ENCODE data around the gene PAK4. TPM values are rescaled to one million over a fixed set of nuclear protein-coding genes. Genes with fewer than 3 reads are reported as not detected.

PAK4 gene
- total and polyA plus RNA-seq, 2 of the 8 experiments (the other 6 are each of a cell fraction or from before 2014, with no cell fraction given), result 50.7 to 64.4 TPM

GRCh38 chr19:39112338-39112890 is 13.2 kb upstream of the PAK4 start:
- Histone ChIP-seq H3K27ac (ENCODE audit: low read depth, low read length) (no peak overlapping the region), H3K23ac (ENCODE audit: insufficient read length) (no peak overlapping the region), H3K36me3 (ENCODE audit: control insufficient read depth in 2 of 4, insufficient read depth in 4 of 4, low read length in 3 of 4) (no peaks in the 10 kb centered on the region), H4K20me1 (replicated peaks in 1 of 2; ENCODE audit: control insufficient read depth in 1 of 2, insufficient read depth in 2 of 2, low read length in 2 of 2) (no peaks in the 10 kb centered on the region), H4K91ac (replicated peaks; ENCODE audit: insufficient read length, low read length) (peak overlapping the region; percentile 46), H3K9ac (replicated peaks in 1 of 4; ENCODE audit: extremely low read depth in 1 of 4, low read depth in 3 of 4, low read length in 3 of 4) (no peak overlapping the region), H3K4me1 (replicated peaks in 1 of 4; ENCODE audit: control insufficient read depth in 3 of 4, insufficient read depth in 4 of 4, low read length in 3 of 4) (peaks cover 0 to 5% (median 0%) of the 10 kb centered on the region in 4 experiments; a peak in 3 of 7 replicates), H2BK120ac (replicated peaks; ENCODE audit: low read depth, low read length) (no peak overlapping the region), H2AFZ (ENCODE audit: low read length) (no peak overlapping the region; the same call in 1 of the 2 replicates), H3K23me2 (ENCODE audit: low read depth, low read length) (no peaks in the 10 kb centered on the region), H2BK20ac (ENCODE audit: low read length) (no peak overlapping the region), H2BK12ac (ENCODE audit: low read depth, low read length) (no peak overlapping the region), H4K8ac (ENCODE audit: extremely low read depth, insufficient read depth, low read length) (0 out of 2 replicates have a peak overlapping the region, but pooled peaks have one; percentile 21), H2BK15ac (ENCODE audit: low read length) (peak overlapping the region; percentile 40; the same call in 1 of the 2 replicates), H3K18ac (ENCODE audit: extremely low read depth, low read length) (no peak overlapping the region), H3K14ac (ENCODE audit: insufficient read length) (no peak overlapping the region), H2BK5ac (ENCODE audit: low read depth, low read length) (no peak overlapping the region), H3K4me3 (ENCODE audit: extremely low read depth in 1 of 4, insufficient read depth in 2 of 4, low read depth in 3 of 4, low read length in 4 of 4) (no peak overlapping the region), H3K27me3 (replicated peaks in 1 of 4; ENCODE audit: control insufficient read depth in 3 of 4, extremely low read depth in 1 of 4, insufficient read depth in 3 of 4, low read length in 3 of 4) (no peaks in the 10 kb centered on the region; a peak in 1 of 7 replicates), H3K79me2 (ENCODE audit: control insufficient read depth in 1 of 2, insufficient read depth in 2 of 2, low read length in 2 of 2) (no peaks in the 10 kb centered on the region), H3K4ac (replicated peaks; ENCODE audit: insufficient read length, low read depth, low read length) (no peak overlapping the region), H3K56ac (replicated peaks; ENCODE audit: insufficient read length, low read depth, low read length) (no peak overlapping the region), H3K79me1 (ENCODE audit: low read depth, low read length) (no peaks in the 10 kb centered on the region), H4K5ac (ENCODE audit: insufficient read length, low read depth, low read length) (no peak overlapping the region), H2AK5ac (ENCODE audit: low read depth, low read length) (no peak overlapping the region), H3K4me2 (ENCODE audit: insufficient read depth in 1 of 2, low read depth in 2 of 2, low read length in 2 of 2) (no peak overlapping the region), H3K9me3 (ENCODE audit: insufficient read depth in 2 of 2, low read depth in 1 of 2, low read length in 1 of 2) (no peaks in the 10 kb centered on the region)
- ChIA-PET CTCF (ENCODE audit: partially characterized antibody) (interaction anchor here (1.0 to 5.8 kb wide), 12 partner anchors 10 to 215 kb away, joined by 3 to 53 read pairs (median 6); partner anchors contain the start of gene NCCRP1), POLR2A (ENCODE audit: partially characterized antibody) (no interaction called here)
- TF ChIP-seq KDM1A (IDR thresholded peaks at IDR 0.05; ENCODE audit: borderline replicate concordance, low read length), result peak; percentile 32; the same call in 1 of the 2 replicates
- TF ChIP-seq FOSL1 (IDR thresholded peaks at IDR 0.05; ENCODE audit: insufficient read depth, low read depth, low read length), result no peak
- TF ChIP-seq E2F6 (IDR thresholded peaks at IDR 0.05), result no peak
- FAIRE-seq (no peak), DNase-seq (ENCODE audit: low read depth in 1 of 2, low spot score in 2 of 2) (no peak)
- 89% methylated on average over 13 of the region's 15 CpGs; no CpG with 5 or more reads in 1 of the 2 experiments for WGBS, 2 experiments (ENCODE audit: extremely low coverage in 1 of 2, insufficient coverage in 1 of 2, insufficient read length in 1 of 2, insufficient replicate concordance in 2 of 2, low coverage in 1 of 2, low lambda C conversion rate in 2 of 2, missing lambda C conversion rate in 1 of 2)
